ENCODE results near the gene GMNN. TPM values are rescaled to one million over a fixed set of nuclear protein-coding genes. Genes with fewer than 3 reads are reported as not detected.
A peak's percentile ranks its signal among the peaks of the same experiment; 100 is the strongest.

GMNN gene
- total RNA-seq, 2 experiments from 2014 or later, result 87.0 to 88.4 TPM

DNA sequence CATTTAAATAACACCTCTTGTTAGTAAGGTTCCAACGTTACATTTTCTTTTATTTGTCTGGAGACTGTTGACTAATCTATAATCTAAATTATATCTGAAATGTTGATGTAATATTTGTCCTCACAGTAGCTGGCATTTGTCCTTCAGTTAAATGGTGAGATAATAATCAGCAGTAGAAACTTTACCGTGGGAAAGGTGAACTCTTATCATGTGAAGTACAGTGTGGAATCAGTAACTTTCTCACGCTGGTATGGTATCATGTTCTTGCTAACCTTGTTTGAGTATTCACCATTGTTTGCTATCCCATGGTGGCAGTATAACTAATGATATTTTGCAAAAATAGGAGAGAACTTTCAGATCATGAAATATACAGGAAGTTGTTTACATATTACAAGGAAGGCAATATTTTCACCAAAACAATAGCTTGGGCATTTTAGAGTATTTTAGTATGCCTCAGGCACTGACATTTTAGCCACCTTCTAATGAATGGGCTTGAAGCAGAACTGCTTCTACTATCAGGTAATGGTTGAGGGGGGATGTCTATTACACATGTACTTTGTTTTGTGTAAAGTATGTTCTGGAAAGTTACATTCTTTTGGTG lies 4.8 kb downstream of the GMNN start:
- H3K4me1 Mint-ChIP-seq (ENCODE audit: low read depth), result peaks cover 42% of the 10 kb centered on the region
- H3K27me3 Mint-ChIP-seq (ENCODE audit: low read depth), result no peaks in the 10 kb centered on the region
- H3K4me3 Mint-ChIP-seq, result no peak overlapping the region
- H3K27ac Mint-ChIP-seq, result no peak overlapping the region
- CTCF ChIA-PET, result interaction anchor here (1.5 kb wide), 1 partner anchor 212 kb away, joined by 5 read pairs; no protein-coding TSS in a partner anchor
- H3K9me3 Mint-ChIP-seq (ENCODE audit: insufficient read depth), result no peaks in the 10 kb centered on the region
- peaks cover 78% of the 10 kb centered on the region for H3K36me3 Mint-ChIP-seq (ENCODE audit: low read depth)
- DNase-seq (no peak), ATAC-seq (no peak)
- POLR2A ChIA-PET, result interaction anchor here (1.2 kb wide), 1 partner anchor 26 kb away, joined by 4 read pairs; no protein-coding TSS in a partner anchor

DNA sequence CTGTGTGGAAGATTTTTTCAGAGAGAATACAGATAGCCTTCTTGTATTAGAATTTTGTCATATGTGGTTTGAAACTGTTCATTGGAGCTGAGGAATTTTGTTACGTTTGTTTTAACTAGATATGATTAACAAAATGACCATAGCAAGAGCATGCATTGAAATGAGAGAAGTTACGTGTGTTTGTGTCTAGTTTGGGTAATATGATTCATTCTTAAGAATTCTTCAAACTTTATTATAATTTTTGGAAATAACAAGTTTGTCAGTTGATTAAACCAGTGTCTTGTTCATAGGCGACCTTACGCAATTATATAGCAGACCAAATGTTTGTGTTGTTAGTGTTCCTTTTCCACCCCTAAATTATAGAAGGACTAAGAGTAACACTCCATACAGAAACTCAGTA lies 5.5 kb downstream of the GMNN start:
- no peak for DNase-seq

DNA sequence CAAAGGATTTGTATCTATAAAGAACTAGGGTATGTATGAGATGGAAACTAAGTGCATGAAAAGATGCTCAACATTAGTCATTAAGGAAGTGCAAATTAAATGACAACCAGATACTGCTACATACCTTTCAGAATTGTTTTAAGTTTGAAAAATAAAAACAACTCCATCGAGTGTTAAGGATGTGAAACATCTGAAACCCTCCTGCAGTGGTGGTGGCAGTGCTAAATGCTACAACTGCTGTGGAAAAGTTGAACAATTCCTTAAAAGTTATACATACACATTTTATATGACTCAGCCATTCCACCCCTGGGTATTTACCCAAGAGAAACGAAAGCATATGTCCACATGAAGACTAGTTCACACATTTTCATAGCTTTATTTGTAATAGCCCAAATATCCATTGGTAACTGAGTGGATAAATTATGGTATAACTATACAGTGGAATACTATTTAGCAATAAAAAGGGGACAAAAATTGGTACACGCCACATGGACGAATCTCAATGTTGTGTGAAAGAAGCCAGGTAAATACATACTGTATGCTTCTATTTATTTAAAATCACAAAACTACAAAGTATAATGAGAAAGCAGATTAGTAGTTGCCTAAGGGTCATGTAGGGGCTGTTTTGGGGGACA lies 13.4 kb downstream of the GMNN start:
- H3K27me3 Mint-ChIP-seq (ENCODE audit: low read depth), result no peaks in the 10 kb centered on the region
- ATAC-seq (no peak), DNase-seq (no peak)
- peaks cover 58% of the 10 kb centered on the region for H3K36me3 Mint-ChIP-seq (ENCODE audit: low read depth)
- H3K4me3 Mint-ChIP-seq, result no peak overlapping the region
- H3K9me3 Mint-ChIP-seq (ENCODE audit: insufficient read depth), result no peaks in the 10 kb centered on the region
- peaks cover 2% of the 10 kb centered on the region for H3K4me1 Mint-ChIP-seq (ENCODE audit: low read depth)
- H3K27ac Mint-ChIP-seq, result no peak overlapping the region
- ChIA-PET POLR2A (no interaction called here), CTCF (interaction anchor here (0.7 kb wide), 1 partner anchor 230 kb away, joined by 3 read pairs; no protein-coding TSS in a partner anchor)

More for the DNA sequence above, 5.5 kb downstream of the GMNN start:
- Mint-ChIP-seq H3K27me3 (ENCODE audit: low read depth) (no peaks in the 10 kb centered on the region), H3K27ac (no peak overlapping the region), H3K9me3 (ENCODE audit: insufficient read depth) (no peaks in the 10 kb centered on the region), H3K36me3 (ENCODE audit: low read depth) (peaks cover 80% of the 10 kb centered on the region), H3K4me1 (ENCODE audit: low read depth) (peaks cover 41% of the 10 kb centered on the region), H3K4me3 (no peak overlapping the region)
- ChIA-PET POLR2A (no interaction called here), CTCF (interaction anchor here (1.5 kb wide), 1 partner anchor 212 kb away, joined by 5 read pairs; no protein-coding TSS in a partner anchor)
- ATAC-seq, result no peak

DNA sequence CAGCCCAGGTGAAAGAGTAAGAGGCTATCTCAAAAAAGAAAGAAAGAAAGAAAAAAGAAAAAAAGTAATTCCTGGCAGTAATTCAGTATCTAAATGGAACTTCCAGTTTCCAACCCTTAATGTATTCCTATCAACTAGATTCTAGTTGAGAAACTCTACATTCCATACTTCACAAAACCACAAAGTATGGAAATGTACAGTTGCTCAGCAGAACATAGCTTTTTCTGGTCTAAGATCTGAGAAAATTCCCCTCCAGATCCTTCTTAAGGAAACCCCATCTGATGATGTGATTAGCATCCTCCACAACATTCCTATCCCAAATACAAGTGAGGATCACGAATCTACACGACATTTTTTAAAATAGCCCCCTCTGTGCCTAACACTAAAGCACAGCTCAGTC lies 20.4 kb downstream of the GMNN start:
- Mint-ChIP-seq H3K4me1 (ENCODE audit: low read depth) (peaks cover 2% of the 10 kb centered on the region), H3K9me3 (ENCODE audit: insufficient read depth) (no peaks in the 10 kb centered on the region), H3K27me3 (ENCODE audit: low read depth) (no peaks in the 10 kb centered on the region), H3K36me3 (ENCODE audit: low read depth) (peaks cover 19% of the 10 kb centered on the region), H3K27ac (no peak overlapping the region), H3K4me3 (no peak overlapping the region)
- no peak for ATAC-seq
- no peak for DNase-seq
- ChIA-PET CTCF (interaction anchor here (0.6 to 1.4 kb wide), 3 partner anchors 9 to 230 kb away, joined by 3 to 4 read pairs (median 3); no protein-coding TSS in a partner anchor), POLR2A (no interaction called here)

DNA sequence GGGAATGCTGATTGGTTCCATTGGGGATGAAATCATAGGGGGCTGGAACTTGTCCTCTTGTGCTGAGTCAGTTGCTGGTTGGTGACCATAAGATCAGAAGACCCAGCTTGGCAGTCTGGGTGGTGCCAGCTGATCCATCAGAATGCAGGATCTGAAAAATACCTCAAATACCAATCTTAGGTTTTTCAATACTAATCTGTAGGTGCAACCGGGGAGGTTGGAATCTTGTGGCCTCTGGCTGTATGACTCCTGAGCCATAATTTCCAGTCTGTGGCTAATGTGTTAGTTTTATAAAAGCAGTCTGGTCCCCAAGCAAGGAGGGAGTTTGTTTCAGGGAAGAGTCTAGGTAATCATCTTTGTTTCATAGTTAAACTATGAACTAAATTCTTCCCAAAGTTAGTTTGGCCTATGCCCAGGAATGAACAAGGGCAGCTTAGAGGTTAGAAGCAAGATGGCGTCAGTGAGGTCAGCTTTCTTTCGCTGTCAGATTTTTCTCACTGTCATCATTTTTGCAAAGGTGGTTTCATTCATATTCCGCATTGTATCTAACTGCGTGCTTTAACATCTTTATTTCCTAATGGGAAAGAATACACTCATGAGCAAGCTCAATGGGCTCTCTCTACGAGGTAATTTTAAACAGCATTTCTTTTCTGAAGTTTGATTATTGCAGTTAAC lies 22.0 kb downstream of the GMNN start:
- no peaks in the 10 kb centered on the region for H3K27me3 Mint-ChIP-seq (ENCODE audit: low read depth)
- POLR2A ChIA-PET, result no interaction called here
- peaks cover 23% of the 10 kb centered on the region for H3K36me3 Mint-ChIP-seq (ENCODE audit: low read depth)
- ATAC-seq (no peak), DNase-seq (no peak)
- CTCF ChIA-PET, result interaction anchor here (0.7 to 1.8 kb wide), 3 partner anchors 10 to 230 kb away, joined by 3 to 4 read pairs (median 4); no protein-coding TSS in a partner anchor
- peaks cover 2% of the 10 kb centered on the region for H3K4me1 Mint-ChIP-seq (ENCODE audit: low read depth)
- H3K4me3 Mint-ChIP-seq, result no peak overlapping the region
- H3K9me3 Mint-ChIP-seq (ENCODE audit: insufficient read depth), result no peaks in the 10 kb centered on the region
- H3K27ac Mint-ChIP-seq, result no peak overlapping the region

DNA sequence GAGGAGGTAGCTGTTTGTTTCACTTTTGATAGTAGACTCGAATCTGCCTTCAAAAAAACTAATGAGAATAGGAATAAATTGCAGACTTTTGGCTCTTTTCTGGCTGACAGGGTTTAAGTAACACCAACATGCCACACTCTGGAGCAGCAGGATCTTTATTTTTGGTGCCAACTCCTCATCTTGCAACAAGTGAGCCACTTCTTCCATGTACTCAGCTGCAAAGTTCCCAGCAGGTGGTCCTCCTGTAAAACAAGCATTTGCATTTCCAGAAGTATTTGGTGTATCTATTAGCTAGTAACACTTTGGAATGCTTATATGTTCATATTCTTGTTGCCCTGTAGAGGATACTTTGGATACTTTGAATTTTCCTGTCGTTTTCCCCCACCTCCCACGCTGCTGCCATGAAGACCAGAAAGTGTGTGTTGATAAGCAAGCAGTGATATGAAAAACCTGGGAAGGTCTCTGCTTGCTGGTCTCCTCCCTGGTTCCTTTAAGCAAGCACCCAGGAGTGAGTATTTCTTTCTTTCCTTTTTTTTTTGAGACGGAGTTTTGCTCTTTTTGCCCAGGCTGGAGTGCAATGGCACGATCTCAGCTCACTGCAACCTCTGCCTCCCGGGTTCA lies 23.0 kb downstream of the GMNN start:
- peaks cover 2% of the 10 kb centered on the region for H3K4me1 Mint-ChIP-seq (ENCODE audit: low read depth)
- ChIA-PET POLR2A (no interaction called here), CTCF (interaction anchor here (1.2 to 1.8 kb wide), 3 partner anchors 58 to 229 kb away, joined by 3 to 4 read pairs (median 4); no protein-coding TSS in a partner anchor)
- H3K9me3 Mint-ChIP-seq (ENCODE audit: insufficient read depth), result no peaks in the 10 kb centered on the region
- no peak overlapping the region for H3K4me3 Mint-ChIP-seq
- peaks cover 23% of the 10 kb centered on the region for H3K36me3 Mint-ChIP-seq (ENCODE audit: low read depth)
- H3K27me3 Mint-ChIP-seq (ENCODE audit: low read depth), result no peaks in the 10 kb centered on the region
- no peak overlapping the region for H3K27ac Mint-ChIP-seq
- DNase-seq (no peak), ATAC-seq (no peak)

DNA sequence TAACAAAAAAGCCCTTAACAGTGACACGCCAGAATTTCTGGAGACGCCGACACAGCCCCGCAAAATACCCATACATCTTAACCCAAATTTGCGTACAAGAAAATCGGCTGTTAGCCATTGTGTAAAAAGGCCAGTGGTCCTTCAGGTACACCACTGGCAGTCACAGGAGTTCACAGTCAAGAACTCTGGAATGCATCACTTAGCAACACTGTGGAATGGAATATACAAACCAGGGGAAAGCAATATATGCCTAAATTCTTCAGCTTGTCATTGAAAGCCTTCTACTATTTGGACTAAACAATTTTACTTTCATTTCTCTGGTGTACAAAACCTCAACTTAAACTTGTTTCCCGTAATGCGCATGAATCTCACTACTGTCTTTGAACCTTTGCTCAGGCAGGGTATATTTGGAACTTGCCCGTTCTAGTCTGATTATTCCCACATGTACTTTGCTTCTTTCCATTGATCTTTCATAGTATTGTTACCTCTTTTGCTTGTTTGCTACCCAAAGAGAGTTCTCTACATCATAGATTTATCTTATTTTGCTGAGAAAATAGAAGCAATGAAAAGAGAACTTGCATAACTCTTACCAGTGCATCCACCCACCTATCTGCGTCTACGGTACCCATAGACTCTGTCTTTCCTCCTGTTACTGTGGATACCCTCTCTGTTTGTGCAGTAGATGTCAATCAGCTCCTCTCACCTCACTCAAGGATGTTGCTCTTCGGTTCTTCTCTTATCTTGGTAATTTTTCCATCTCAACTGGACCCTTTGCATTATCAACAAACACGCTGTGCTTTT lies 24.2 kb downstream of the GMNN start, which contains the start of gene ARMH2:
Gene ARMH2, minus strand, starts transcription at position 178 of the 801 bp plus-strand sequence. Its CDS starts 60 bp downstream, at position 118.
- H3K27me3 Mint-ChIP-seq (ENCODE audit: low read depth), result no peaks in the 10 kb centered on the region
- CTCF ChIA-PET, result interaction anchor here (0.9 kb wide), 1 partner anchor 228 kb away, joined by 3 read pairs; no protein-coding TSS in a partner anchor
- H3K9me3 Mint-ChIP-seq (ENCODE audit: insufficient read depth), result no peaks in the 10 kb centered on the region
- H3K4me1 Mint-ChIP-seq (ENCODE audit: low read depth), result peaks cover 2% of the 10 kb centered on the region
- peaks cover 31% of the 10 kb centered on the region for H3K36me3 Mint-ChIP-seq (ENCODE audit: low read depth)
- DNase-seq, result no peak
- peak within 1 kb of the TSS; percentile 26 for H3K27ac Mint-ChIP-seq
- no peak within 1 kb of the TSS for H3K4me3 Mint-ChIP-seq
- no peak for ATAC-seq
- POLR2A ChIA-PET, result no interaction called here

DNA sequence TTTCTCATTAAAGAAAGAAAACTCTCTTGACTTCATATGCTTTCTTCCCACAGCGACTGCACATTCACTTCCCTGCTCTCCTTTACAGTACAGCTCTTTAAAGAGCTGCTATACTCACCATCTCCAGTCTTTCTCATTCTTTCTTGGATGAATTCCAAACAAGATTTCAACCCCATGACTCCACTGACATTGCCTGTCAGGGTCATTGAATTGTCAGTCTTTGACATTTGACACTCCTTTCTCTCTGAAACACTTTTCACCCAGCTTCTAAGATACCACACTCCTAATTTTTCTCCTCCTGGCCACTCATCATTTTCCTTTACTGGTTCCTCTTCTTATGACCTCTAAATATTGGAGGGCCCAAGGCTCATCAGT lies 24.8 kb downstream of the GMNN start:
- no peaks in the 10 kb centered on the region for H3K9me3 Mint-ChIP-seq (ENCODE audit: insufficient read depth)
- peaks cover 2% of the 10 kb centered on the region for H3K4me1 Mint-ChIP-seq (ENCODE audit: low read depth)
- H3K36me3 Mint-ChIP-seq (ENCODE audit: low read depth), result peaks cover 34% of the 10 kb centered on the region
- POLR2A ChIA-PET, result no interaction called here
- ATAC-seq (no peak), DNase-seq (no peak)
- H3K4me3 Mint-ChIP-seq, result no peak overlapping the region
- H3K27me3 Mint-ChIP-seq (ENCODE audit: low read depth), result no peaks in the 10 kb centered on the region
- CTCF ChIA-PET, result no interaction called here
- peak overlapping the region; percentile 22 for H3K27ac Mint-ChIP-seq

DNA sequence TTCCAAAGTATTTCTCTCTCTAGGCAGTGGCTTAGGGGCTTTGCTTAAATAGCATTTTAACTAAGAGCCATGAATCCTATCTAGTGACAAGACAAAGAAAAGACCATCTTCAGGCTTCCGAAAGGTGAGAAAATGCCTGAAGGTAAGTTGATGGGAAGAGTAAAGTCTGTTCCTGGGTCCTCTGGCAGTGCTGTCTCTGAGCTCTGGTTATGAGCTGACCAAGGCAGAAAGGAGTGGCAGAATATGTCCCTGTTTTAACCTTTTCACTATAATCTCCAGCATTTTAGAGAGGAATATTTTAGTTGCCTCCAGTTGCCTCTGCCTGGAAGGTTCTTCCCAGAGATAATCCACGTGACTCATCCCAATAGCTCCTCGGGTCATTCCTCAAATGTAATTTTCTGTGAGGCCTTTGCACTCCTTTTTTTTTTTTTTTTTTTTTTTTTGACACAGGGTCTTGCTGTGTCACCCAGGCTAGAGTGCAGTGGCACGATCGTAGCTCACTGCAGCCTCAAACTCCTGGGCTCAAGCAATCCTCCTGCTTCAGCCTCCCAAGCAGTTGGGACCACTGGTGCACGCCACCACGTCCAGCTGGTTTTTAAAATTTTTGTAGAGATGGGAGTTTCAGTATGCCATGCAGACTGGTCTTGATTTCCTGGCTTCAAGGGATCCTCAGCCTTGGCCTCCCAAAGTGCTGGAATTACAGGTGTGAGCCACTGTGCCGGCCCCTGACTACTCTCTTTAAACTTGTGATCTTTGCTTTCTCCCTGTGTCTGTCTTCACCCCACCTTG lies 27.7 kb downstream of the GMNN start:
- H3K4me1 Mint-ChIP-seq (ENCODE audit: low read depth), result peaks cover 2% of the 10 kb centered on the region
- ATAC-seq (no peak), DNase-seq (no peak)
- H3K27me3 Mint-ChIP-seq (ENCODE audit: low read depth), result no peaks in the 10 kb centered on the region
- peaks cover 53% of the 10 kb centered on the region for H3K36me3 Mint-ChIP-seq (ENCODE audit: low read depth)
- CTCF ChIA-PET, result no interaction called here
- no peaks in the 10 kb centered on the region for H3K9me3 Mint-ChIP-seq (ENCODE audit: insufficient read depth)
- peak overlapping the region; percentile 62 for H3K27ac Mint-ChIP-seq
- no peak overlapping the region for H3K4me3 Mint-ChIP-seq
- POLR2A ChIA-PET, result no interaction called here

DNA sequence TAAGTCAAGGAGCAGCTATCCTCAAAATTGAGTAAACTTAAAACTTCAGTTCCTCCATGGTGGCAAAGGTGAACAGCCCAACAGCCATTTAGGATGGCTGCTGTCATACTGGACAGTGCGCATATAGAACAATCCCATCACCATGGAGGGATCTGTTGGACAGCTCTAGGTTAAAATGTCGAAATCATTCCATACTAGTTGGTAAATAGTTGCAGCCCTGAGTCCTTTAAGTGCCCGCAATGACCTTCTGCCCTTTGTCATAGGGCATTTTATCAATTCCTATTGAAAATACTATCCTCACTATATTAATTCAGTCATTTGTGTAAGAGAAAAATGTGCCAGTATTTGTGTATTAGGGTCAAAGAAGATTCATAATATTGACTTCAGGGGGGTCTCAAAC lies 32.8 kb downstream of the GMNN start:
- ATAC-seq (no peak), DNase-seq (no peak)
- peaks cover 66% of the 10 kb centered on the region for H3K36me3 Mint-ChIP-seq (ENCODE audit: low read depth)
- H3K4me3 Mint-ChIP-seq, result no peak overlapping the region
- ChIA-PET CTCF (interaction anchor here (1.1 to 1.5 kb wide), 2 partner anchors 210 to 263 kb away, joined by 3 read pairs; no protein-coding TSS in a partner anchor), POLR2A (interaction anchor here (1.0 to 1.3 kb wide), 2 partner anchors 32 to 33 kb away, joined by 3 to 4 read pairs; no protein-coding TSS in a partner anchor)
- H3K27ac Mint-ChIP-seq, result no peak overlapping the region
- H3K4me1 Mint-ChIP-seq (ENCODE audit: low read depth), result no peaks in the 10 kb centered on the region
- no peaks in the 10 kb centered on the region for H3K27me3 Mint-ChIP-seq (ENCODE audit: low read depth)
- H3K9me3 Mint-ChIP-seq (ENCODE audit: insufficient read depth), result no peaks in the 10 kb centered on the region

Measured in activated CD8-positive, alpha-beta T cell treated with anti-CD3 and anti-CD28 coated beads, Interleukin-2, amount 10 ng/mL, durations not matched to agents 7 days and 5 days (primary cell).